H1 (cell line): Measurements from ENCODE around the gene TMEM82. TPM values are rescaled to one million over a fixed set of nuclear protein-coding genes. Genes with fewer than 3 reads are reported as not detected.

Experiments
- BCL11A ChIP-seq, 2 experiments: IDR thresholded peaks; one replicate each; pipeline ENCODE4 v1.6.1; 2011; ENCODE audit warnings: low read depth in 2 of 2, low read length in 2 of 2, mild to moderate bottlenecking in 2 of 2
- CHD1 ChIP-seq: IDR thresholded peaks from 2 replicates; pipeline ENCODE4 v1.6.1; 2012; ENCODE audit warnings: low read depth, low read length, improper control_type of control experiment
- PHF8 ChIP-seq: fragments of 200-600 bp; sonication (generic); conservative IDR thresholded peaks from 2 replicates; pipeline ENCODE4 v1.7.1; 2012; ENCODE audit warnings: low read depth, mild to moderate bottlenecking, inconsistent platforms, low read length, moderate library complexity
- POU5F1 ChIP-seq: IDR thresholded peaks from 2 replicates; pipeline ENCODE4 v1.6.1; 2011; ENCODE audit warnings: low read depth, mild to moderate bottlenecking, low read length, moderate library complexity
- SRF ChIP-seq: IDR thresholded peaks from 2 replicates; pipeline ENCODE4 v1.6.1; 2011; ENCODE audit warnings: mild to moderate bottlenecking, low read depth, low read length, moderate library complexity
- polyA plus RNA-seq, 7 experiments: library from polyadenylated mRNA; depleted of rRNA in 3 of 7; stranded (reverse) in 5 of 7; unstranded in 2 of 7; fragments of >200 nt in 5 of 7; fragments of 200-250 nt in 2 of 7; gene quantifications; 1 replicate in 5 of 7; 2 replicates in 1 of 7; 4 replicates in 1 of 7; pipeline versions ENCODE4 v1.2.1 to v1.2.3, GENCODE V29; 2011 to 2013; ENCODE audit warnings: missing spikeins in 2 of 7, mixed read lengths in 2 of 7
- total RNA-seq: library from RNA; stranded (reverse); fragmentation: NEBNext Ultra II Directional; extraction: Animal tissue kit (Norgen Biotek cat#: 25700); gene quantifications from 2 replicates; pipeline ENCODE4 v1.2.1, GENCODE V29; 2021

The TMEM82 gene
- total and polyA plus RNA-seq, 2 of the 8 experiments (the other 6 are each of a cell fraction or from before 2014, with no cell fraction given), result 0.32 to 2.1 TPM

- TF ChIP-seq CHD1, result no peak
- TF ChIP-seq PHF8, result no peak
- TF ChIP-seq SRF, result no peak
- TF ChIP-seq POU5F1, result no peak
- TF ChIP-seq BCL11A (IDR thresholded peaks at IDR 0.05; ENCODE audit: low read depth in 2 of 2, low read length in 2 of 2), result no peak
These were observed 4.7 kb upstream of the TMEM82 start (continued) for GRCh38 chr1:15737324-15738319.
